PC-3 (cell line): Measurements from ENCODE around the gene PADI4. TPM values are rescaled to one million over a fixed set of nuclear protein-coding genes. Genes with fewer than 3 reads are reported as not detected.

Source experiments
- ATAC-seq: fragments of 200-7000 bp; cut with Tn5 transposase; 2 replicates; pipeline ENCODE4 v1.9.1; 2020; ENCODE audit warnings: mild to moderate bottlenecking, moderate library complexity
- BruUV-seq: library from RNA; stranded (reverse); fragments of 400-500 nt; replicated peaks from 2 replicates; lab custom pipeline; 2021; lab: Mats Ljungman, UMichigan
- CTCF ChIA-PET: fragments of 300-600 bp; sonication (Branson Sonifier 250); formaldehyde crosslinking; loops from one replicate; lab custom pipeline; 2022; ENCODE audit warnings: antibody characterized with exemption; lab: Charles Lee
- POLR2A ChIA-PET: fragments of 300-600 bp; sonication (Branson Sonifier 250); formaldehyde crosslinking; loops from one replicate; lab custom pipeline; 2022; ENCODE audit warnings: antibody characterized with exemption; ENCODE audit not compliant: unreplicated experiment; lab: Charles Lee
- DNase-seq: peaks from one replicate; pipeline ENCODE4 v3.0.0-alpha.2; 2015
- H2AFZ ChIP-seq: fragments of 300-600 bp; sonication (generic); 2 replicates; pipeline ENCODE4 v1.6.0; 2016; ENCODE audit warnings: antibody characterized with exemption, low read length
- H3F3A ChIP-seq: fragments of 300-600 bp; sonication (generic); one replicate; pipeline ENCODE4 v1.6.0; 2017; ENCODE audit warnings: antibody characterized with exemption, low read length, control low read depth, mild to moderate bottlenecking; ENCODE audit not compliant: unreplicated experiment
- H3K27ac ChIP-seq: fragments of 300-600 bp; sonication (generic); 2 replicates; pipeline ENCODE4 v1.5.1; 2016; ENCODE audit warnings: mild to moderate bottlenecking, low read length
- H3K27me3 ChIP-seq: fragments of 300-600 bp; sonication (generic); 2 replicates; pipeline ENCODE4 v1.6.1; 2016; ENCODE audit warnings: low read length, mixed read lengths
- H3K36me3 ChIP-seq: fragments of 300-600 bp; sonication (generic); 2 replicates; pipeline ENCODE4 v1.6.1; 2016; ENCODE audit warnings: low read depth, mixed run types, low read length, mixed read lengths
- H3K4me1 ChIP-seq: fragments of 300-600 bp; sonication (generic); 2 replicates; pipeline ENCODE4 v1.5.1; 2016; ENCODE audit warnings: low read length; ENCODE audit not compliant: insufficient read depth
- H3K4me2 ChIP-seq: fragments of 300-600 bp; sonication (generic); 2 replicates; pipeline ENCODE4 v1.6.0; 2016; ENCODE audit warnings: low read length
- H3K4me3 ChIP-seq: fragments of 300-600 bp; sonication (generic); 2 replicates; pipeline ENCODE4 v1.5.1; 2016; ENCODE audit warnings: mild to moderate bottlenecking, low read length, mixed read lengths
- H3K79me2 ChIP-seq: fragments of 300-600 bp; sonication (generic); 2 replicates; pipeline ENCODE4 v1.6.1; 2017; ENCODE audit warnings: low read length, mixed read lengths
- H3K9ac ChIP-seq: fragments of 300-600 bp; sonication (generic); 2 replicates; pipeline ENCODE4 v1.6.0; 2016; ENCODE audit warnings: mild to moderate bottlenecking, low read length
- H3K9me2 ChIP-seq: fragments of 300-600 bp; sonication (generic); replicated peaks from 2 replicates; pipeline ENCODE4 v1.6.1; 2016; ENCODE audit warnings: mixed run types, low read length, mixed read lengths
- H3K9me3 ChIP-seq: fragments of 300-600 bp; sonication (generic); 2 replicates; pipeline ENCODE4 v1.6.1; 2016; ENCODE audit warnings: low read length, mixed read lengths
- H4K20me1 ChIP-seq: fragments of 300-600 bp; sonication (generic); 2 replicates; pipeline ENCODE4 v1.6.1; 2016; ENCODE audit warnings: low read length, mixed read lengths
- CTCF ChIP-seq: fragments of 300-600 bp; sonication (generic); conservative IDR thresholded peaks from 2 replicates; pipeline ENCODE4 v1.5.1; 2017; ENCODE audit warnings: antibody characterized with exemption, low read depth, mild to moderate bottlenecking, low read length
- EZH2 ChIP-seq: fragments of 300-600 bp; sonication (generic); IDR thresholded peaks from one replicate; pipeline ENCODE4 v1.6.1; 2017; ENCODE audit warnings: antibody characterized with exemption, mild to moderate bottlenecking, low read length; ENCODE audit not compliant: unreplicated experiment
- EZH2phosphoT487 ChIP-seq: fragments of 300-600 bp; sonication (generic); IDR thresholded peaks from 2 replicates; pipeline ENCODE4 v1.6.1; 2018; ENCODE audit warnings: mild to moderate bottlenecking, antibody characterized with exemption, low read length, borderline replicate concordance
- intact Hi-C: fragments of 100-400 bp; cut with micrococcal nuclease; formaldehyde crosslinking; loops from 2 replicates; pipeline ENCODE4 v1.9.0; 2023
- total RNA-seq: library from RNA; depleted of rRNA; stranded (reverse); fragments of >200 nt; gene quantifications from 2 replicates; pipeline ENCODE4 v1.2.3, GENCODE V29; 2014

PADI4 gene
- total RNA-seq, 1 experiment from 2014 or later: 0.04 TPM

- Histone ChIP-seq H2AFZ (no peak overlapping the region), H3K9me2 (no peaks in the 10 kb centered on the region), H3K27ac (no peak overlapping the region), H3K36me3 (no peaks in the 10 kb centered on the region), H3K9me3 (no peaks in the 10 kb centered on the region), H3K4me1 (peaks cover 2% of the 10 kb centered on the region; the same call in 1 of the 2 replicates), H3K9ac (no peak overlapping the region), H4K20me1 (no peaks in the 10 kb centered on the region), H3K79me2 (no peaks in the 10 kb centered on the region), H3K4me3 (no peak overlapping the region), H3K27me3 (no peaks in the 10 kb centered on the region), H3K4me2 (no peak overlapping the region), H3F3A (no peaks in the 10 kb centered on the region)
- ATAC-seq (no peak), DNase-seq (no peak)
- TF ChIP-seq EZH2phosphoT487 (no peak), EZH2 (no peak), CTCF (no peak)
- ChIA-PET CTCF (interaction anchor here (0.6 kb wide), 1 partner anchor 36 kb away, joined by 11 read pairs; no protein-coding TSS in a partner anchor), POLR2A (no interaction called here)
- intact Hi-C loops: no loop called here
- no TSS peak for BruUV-seq
These were observed 36.9 kb upstream of the PADI4 start for GRCh38 chr1:17270891-17271765.

GRCh38 chr1:17272066-17272465 lies 35.9 kb upstream of the PADI4 start:
- peaks cover 10% of the 10 kb centered on the region for H3K4me1 ChIP-seq
- H3K36me3 ChIP-seq: no peaks in the 10 kb centered on the region
- H3F3A ChIP-seq: no peaks in the 10 kb centered on the region
- TF ChIP-seq EZH2 (no peak), EZH2phosphoT487 (no peak), CTCF (no peak)
- no peaks in the 10 kb centered on the region for H3K9me3 ChIP-seq
- BruUV-seq: no TSS peak
- H4K20me1 ChIP-seq: no peaks in the 10 kb centered on the region
- no peaks in the 10 kb centered on the region for H3K79me2 ChIP-seq
- H3K4me3 ChIP-seq: no peak overlapping the region
- no peak for ATAC-seq
- H3K9ac ChIP-seq: no peak overlapping the region
- no peaks in the 10 kb centered on the region for H3K9me2 ChIP-seq
- H2AFZ ChIP-seq: no peak overlapping the region
- H3K27ac ChIP-seq: no peak overlapping the region
- intact Hi-C loops: no loop called here
- H3K27me3 ChIP-seq: no peaks in the 10 kb centered on the region
- ChIA-PET POLR2A (no interaction called here), CTCF (no interaction called here)
- DNase-seq: no peak
- H3K4me2 ChIP-seq: no peak overlapping the region

GRCh38 chr1:17272646-17273045 lies 35.4 kb upstream of the PADI4 start:
- no peak overlapping the region for H3K27ac ChIP-seq
- no peak for ATAC-seq
- TF ChIP-seq CTCF: no peak
- TF ChIP-seq EZH2phosphoT487: no peak
- TF ChIP-seq EZH2: no peak
- ChIA-PET POLR2A (no interaction called here), CTCF (no interaction called here)
- intact Hi-C loops: no loop called here
- no peaks in the 10 kb centered on the region for H3K9me2 ChIP-seq
- H3K4me2 ChIP-seq: no peak overlapping the region
- H3K36me3 ChIP-seq: no peaks in the 10 kb centered on the region
- no peaks in the 10 kb centered on the region for H3F3A ChIP-seq
- BruUV-seq: no TSS peak
- no peak overlapping the region for H3K4me3 ChIP-seq
- DNase-seq: no peak
- no peaks in the 10 kb centered on the region for H3K9me3 ChIP-seq
- H3K9ac ChIP-seq: no peak overlapping the region
- H2AFZ ChIP-seq: no peak overlapping the region
- H3K79me2 ChIP-seq: no peaks in the 10 kb centered on the region
- no peaks in the 10 kb centered on the region for H4K20me1 ChIP-seq
- H3K4me1 ChIP-seq: peaks cover 10% of the 10 kb centered on the region
- no peaks in the 10 kb centered on the region for H3K27me3 ChIP-seq
